Hindlimb muscle (tissue), 1 donor: ENCODE results near the gene FGD2. TPM values are rescaled to one million over a fixed set of nuclear protein-coding genes. Genes with fewer than 3 reads are reported as not detected.
A peak's percentile ranks its signal among the peaks of the same experiment; 100 is the strongest.

Source experiments
- DNase-seq: peaks from one replicate; pipeline ENCODE4 v3.0.0-alpha.2; 2013
- polyA plus RNA-seq: library from polyadenylated mRNA; unstranded; fragments of 120-200 nt; gene quantifications from one replicate; pipeline ENCODE4 v1.2.1, GENCODE V29; 2013; ENCODE audit not compliant: insufficient read length

The FGD2 gene
- 5.7 TPM for polyA plus RNA-seq

GRCh38 chr6:37005061-37005810 is at the start of gene FGD2:
Gene FGD2 (plus strand): TSS chr6:37005655. CDS start chr6:37005818, 163 bp downstream.
- DNase-seq: no peak

GRCh38 chr6:36955671-36956445 is 49.6 kb upstream of the FGD2 start:
- DNase-seq: no peak

GRCh38 chr6:36956446-36956820 is 49.0 kb upstream of the FGD2 start:
- DNase-seq: no peak

GRCh38 chr6:36957773-36958271 is 47.6 kb upstream of the FGD2 start:
- no peak for DNase-seq

- no peak for DNase-seq
Measured at GRCh38 chr6:36958775-36959554, 46.5 kb upstream of the FGD2 start.

- DNase-seq: no peak
Measured at GRCh38 chr6:36959555-36960250, 45.8 kb upstream of the FGD2 start.

- no peak for DNase-seq
Measured at GRCh38 chr6:36961441-36962435, 43.7 kb upstream of the FGD2 start.

DNA sequence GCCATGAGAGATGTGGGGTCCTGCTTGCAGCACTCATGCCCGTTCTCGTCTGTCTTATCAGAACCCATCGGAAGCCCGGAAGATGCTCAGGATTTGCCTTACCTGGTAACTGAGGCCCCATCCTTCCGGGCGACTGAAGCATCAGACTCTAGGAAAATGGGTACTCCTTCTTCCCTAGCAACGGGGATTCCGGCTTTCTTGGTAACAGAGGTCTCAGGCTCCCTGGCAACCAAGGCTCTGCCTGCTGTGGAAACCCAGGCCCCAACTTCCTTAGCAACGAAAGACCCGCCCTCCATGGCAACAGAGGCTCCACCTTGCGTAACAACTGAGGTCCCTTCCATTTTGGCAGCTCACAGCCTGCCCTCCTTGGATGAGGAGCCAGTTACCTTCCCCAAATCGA is 42.6 kb upstream of the FGD2 start:
- DNase-seq: peak; percentile 41

GRCh38 chr6:36963451-36964290 is 41.8 kb upstream of the FGD2 start:
- no peak for DNase-seq

DNA sequence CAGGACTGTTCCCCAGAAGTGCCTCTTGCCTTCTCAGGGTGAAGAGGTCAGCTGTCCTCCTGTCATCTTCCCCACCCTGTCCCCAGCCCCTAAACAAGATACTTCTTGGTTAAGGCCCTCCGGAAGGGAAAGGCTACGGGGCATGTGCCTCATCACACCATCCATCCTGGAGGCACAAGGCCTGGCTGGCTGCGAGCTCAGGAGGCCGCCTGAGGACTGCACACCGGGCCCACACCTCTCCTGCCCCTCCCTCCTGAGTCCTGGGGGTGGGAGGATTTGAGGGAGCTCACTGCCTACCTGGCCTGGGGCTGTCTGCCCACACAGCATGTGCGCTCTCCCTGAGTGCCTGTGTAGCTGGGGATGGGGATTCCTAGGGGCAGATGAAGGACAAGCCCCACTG is 41.1 kb upstream of the FGD2 start:
- no peak for DNase-seq

DNA sequence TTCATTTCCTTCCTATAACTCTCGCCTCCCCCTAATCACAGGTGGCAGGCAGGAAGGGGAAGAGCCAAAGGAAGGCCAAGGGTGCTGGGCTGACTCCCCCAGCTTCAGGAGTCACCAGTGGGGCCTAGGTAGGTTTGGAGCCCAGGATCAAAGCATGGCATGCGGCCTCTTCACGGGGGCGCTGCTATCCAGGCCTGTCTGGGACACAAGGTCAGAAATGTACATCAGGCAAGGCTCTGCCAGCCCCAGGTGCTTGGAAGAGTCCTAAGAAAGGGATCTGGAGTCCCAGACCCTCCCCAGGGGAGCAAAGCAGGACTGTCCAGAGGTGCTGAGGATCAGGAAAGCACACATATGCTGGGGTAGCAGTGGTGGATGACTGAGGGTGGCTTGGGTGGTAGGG is 40.5 kb upstream of the FGD2 start:
- no peak for DNase-seq

DNA sequence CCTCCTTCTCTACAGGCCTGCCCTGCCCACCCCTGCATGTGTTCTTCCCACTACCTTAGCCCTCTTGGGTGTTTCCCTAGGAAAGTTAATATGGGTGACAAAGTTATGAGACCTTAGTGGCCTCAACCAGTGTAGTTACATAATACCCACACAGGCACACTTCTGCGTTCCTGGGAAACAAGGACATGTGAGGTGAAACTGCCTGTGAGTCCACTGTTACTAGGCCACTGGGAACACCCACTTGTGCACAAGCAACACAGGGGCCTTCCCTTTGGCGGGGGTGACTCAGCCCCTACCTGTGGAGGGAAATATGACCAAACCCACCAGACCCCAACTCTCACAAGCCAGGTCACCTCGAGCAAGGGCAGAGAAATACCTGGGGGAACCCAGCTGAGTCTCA is 38.2 kb upstream of the FGD2 start:
- DNase-seq: no peak

- no peak for DNase-seq
Measured at GRCh38 chr6:36967757-36968156, 37.7 kb upstream of the FGD2 start.

DNA sequence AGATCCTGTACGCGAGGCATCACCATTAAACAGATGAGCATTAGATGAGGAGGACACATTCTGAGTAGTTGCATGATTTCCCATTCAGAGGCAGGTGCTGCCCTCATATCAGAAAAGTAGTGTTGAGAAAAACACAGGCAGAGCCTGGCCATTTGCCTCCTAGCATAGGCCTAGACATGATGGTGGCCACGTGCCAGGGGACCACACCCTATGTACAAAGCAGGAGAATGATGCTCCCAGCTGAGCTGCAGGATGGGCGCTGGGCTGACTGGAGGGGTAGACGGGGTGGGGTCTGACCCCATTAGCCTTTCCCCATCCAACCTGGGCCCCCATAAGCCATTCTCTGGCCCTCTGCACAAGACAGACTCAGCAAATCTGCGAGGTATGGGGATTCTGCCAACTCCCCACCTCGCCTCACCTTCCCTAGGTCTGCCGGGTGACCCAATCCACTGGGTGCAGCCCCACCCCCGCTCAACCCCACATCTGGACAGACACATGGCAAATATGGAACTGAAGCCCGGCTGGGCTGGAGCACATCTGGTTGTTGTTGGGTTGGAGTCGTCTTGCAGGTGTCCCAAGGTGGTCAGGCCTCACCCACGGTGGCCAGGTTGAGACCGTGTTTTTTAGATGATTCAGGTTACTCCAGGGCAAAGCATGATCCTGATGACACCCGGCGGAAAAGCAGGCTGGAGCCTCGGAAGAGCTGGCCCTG is 37.0 kb upstream of the FGD2 start:
- no peak for DNase-seq

GRCh38 chr6:36969240-36969691 is 36.2 kb upstream of the FGD2 start:
- no peak for DNase-seq

DNA sequence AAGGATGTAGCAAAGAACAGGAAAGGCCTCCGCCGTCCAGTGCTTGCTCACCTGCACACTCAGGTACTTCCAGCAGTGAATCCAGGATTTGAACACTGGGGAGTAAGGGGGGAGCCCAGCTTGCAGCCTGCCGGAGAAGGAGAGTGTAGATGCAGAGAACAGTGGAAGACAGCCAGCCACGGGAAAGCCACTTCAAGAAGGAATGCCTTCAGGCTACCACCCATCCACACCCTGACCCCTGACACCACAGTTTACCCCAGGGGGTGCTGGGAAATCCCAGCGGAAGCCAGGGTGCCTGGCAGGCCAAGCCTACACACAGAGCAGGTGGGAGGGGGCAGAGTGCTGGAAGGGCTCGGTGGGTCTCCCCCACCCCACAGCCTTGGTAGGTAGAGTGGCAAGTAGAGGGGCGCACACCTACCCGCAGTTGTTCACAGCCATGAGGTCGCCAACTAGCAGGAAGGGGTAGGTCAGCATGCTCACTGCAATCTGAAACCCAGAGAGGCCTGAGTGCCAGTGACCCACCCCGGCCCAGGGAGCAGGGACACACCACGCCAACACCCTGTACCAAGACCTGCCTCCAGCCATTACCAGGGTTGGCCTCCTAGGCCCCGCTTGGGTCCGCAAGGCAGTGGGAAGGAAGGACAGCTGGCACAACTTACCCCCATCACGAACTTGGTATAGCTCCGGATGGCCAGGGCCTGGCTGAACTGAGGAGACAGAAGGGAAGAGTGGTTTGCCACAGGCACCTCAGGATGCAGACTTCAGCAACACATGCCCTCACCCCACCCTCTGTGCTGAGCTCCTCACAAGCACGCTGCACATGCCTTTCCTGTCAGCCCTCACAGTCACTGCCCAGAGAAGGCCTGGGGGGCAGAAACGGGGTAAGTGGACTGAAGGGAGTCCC is 35.2 kb upstream of the FGD2 start:
- no peak for DNase-seq

- DNase-seq: no peak
Measured at GRCh38 chr6:36970892-36971842, 34.3 kb upstream of the FGD2 start.
